Esophagus squamous epithelium (tissue), 4 donors: Measurements from ENCODE around the gene DMRTB1.

Experiments used
- POLR2A ChIP-seq, 4 donors: fragments of 450-650 bp; IDR thresholded peaks; one replicate each; pipeline ENCODE4 v1.6.1; 2017; ENCODE audit warnings: antibody characterized with exemption in 4 of 4, mild to moderate bottlenecking in 4 of 4, moderate library complexity in 3 of 4
- TF ChIP-seq, protein P1 (sequence below), 6 experiments: fragments of 450-650 bp in 4 of 6; fragments of 200-600 bp in 2 of 6; sonication (generic) in 2 of 6; IDR thresholded peaks; one replicate each; pipeline ENCODE4 v1.5.1; 2016 to 2019; ENCODE audit warnings: antibody characterized with exemption in 6 of 6, mild to moderate bottlenecking in 4 of 6, moderate library complexity in 4 of 6

DNA sequence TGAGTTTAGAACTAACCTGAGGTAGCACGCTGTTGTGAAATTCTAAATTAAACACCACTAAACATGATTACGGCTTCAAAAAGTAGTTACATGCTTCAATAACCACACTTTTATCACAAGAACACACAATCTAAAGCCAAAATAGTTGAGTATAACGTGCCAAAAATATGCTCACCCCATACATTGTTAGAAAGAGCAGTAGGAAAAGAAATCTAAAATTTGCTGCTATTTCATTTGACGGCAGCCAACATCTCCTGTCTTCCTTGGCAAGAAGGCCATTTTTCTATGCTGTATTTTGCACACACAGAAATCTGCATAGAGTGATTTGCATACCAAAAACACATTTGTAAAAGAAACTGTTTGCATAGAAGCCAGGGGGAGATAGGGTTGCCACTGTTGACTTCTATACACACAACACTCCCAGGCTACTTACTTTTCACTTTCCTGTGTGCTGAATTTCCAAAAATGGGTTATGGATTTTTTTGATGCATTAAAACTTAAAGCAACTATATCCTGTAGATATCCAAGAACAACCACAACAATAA, 42.9 kb upstream of the DMRTB1 start:
- TF ChIP-seq, protein P1, sequence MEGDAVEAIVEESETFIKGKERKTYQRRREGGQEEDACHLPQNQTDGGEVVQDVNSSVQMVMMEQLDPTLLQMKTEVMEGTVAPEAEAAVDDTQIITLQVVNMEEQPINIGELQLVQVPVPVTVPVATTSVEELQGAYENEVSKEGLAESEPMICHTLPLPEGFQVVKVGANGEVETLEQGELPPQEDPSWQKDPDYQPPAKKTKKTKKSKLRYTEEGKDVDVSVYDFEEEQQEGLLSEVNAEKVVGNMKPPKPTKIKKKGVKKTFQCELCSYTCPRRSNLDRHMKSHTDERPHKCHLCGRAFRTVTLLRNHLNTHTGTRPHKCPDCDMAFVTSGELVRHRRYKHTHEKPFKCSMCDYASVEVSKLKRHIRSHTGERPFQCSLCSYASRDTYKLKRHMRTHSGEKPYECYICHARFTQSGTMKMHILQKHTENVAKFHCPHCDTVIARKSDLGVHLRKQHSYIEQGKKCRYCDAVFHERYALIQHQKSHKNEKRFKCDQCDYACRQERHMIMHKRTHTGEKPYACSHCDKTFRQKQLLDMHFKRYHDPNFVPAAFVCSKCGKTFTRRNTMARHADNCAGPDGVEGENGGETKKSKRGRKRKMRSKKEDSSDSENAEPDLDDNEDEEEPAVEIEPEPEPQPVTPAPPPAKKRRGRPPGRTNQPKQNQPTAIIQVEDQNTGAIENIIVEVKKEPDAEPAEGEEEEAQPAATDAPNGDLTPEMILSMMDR (IDR thresholded peaks at IDR 0.05), result no peak
- no peak for TF ChIP-seq POLR2A (IDR thresholded peaks at IDR 0.05)
